GM19324 (cell line): ENCODE results near the gene APOL4.
"Not testable (repeated sequence)": the region's sequence is repeated elsewhere in the genome, so short reads cannot be mapped to it uniquely, and the experiment has no call there.

Experiments used
- ATAC-seq: cut with Tn5 transposase; IDR thresholded peaks from one replicate; pipeline ENCODE4 v1.9.1; 2021; ENCODE audit warnings: mild to moderate bottlenecking, moderate library complexity; ENCODE audit not compliant: unreplicated experiment, low FRiP score

Gene APOL4

GRCh38 chr22:36209488-36209908 lies 7.9 kb upstream of the APOL4 start:
- ATAC-seq = not testable (repeated sequence)

GRCh38 chr22:36208914-36209313 lies 7.3 kb upstream of the APOL4 start:
- no peak for ATAC-seq

- no peak for ATAC-seq
These were observed 6.7 kb upstream of the APOL4 start for GRCh38 chr22:36208162-36208765.

GRCh38 chr22:36206255-36206654 lies 4.6 kb upstream of the APOL4 start:
- ATAC-seq = no peak

- ATAC-seq = not testable (repeated sequence)
These were observed 4.0 kb upstream of the APOL4 start for GRCh38 chr22:36205573-36205972.

- no peak for ATAC-seq
These were observed 3.0 kb upstream of the APOL4 start for GRCh38 chr22:36204632-36205015.

- no peak for ATAC-seq
These were observed 2.5 kb upstream of the APOL4 start for GRCh38 chr22:36204001-36204631.

- not testable (repeated sequence) for ATAC-seq
These were observed 1.8 kb upstream of the APOL4 start for GRCh38 chr22:36203441-36203840.

GRCh38 chr22:36202906-36203305 lies 1.3 kb upstream of the APOL4 start:
- not testable (repeated sequence) for ATAC-seq

GRCh38 chr22:36201025-36201424 lies 584 bp downstream of the APOL4 start:
- ATAC-seq = not testable (repeated sequence)

- ATAC-seq = no peak
These were observed 2.5 kb downstream of the APOL4 start for GRCh38 chr22:36199001-36199551.

- ATAC-seq = no peak
These were observed 3.1 kb downstream of the APOL4 start for GRCh38 chr22:36198536-36198935.

GRCh38 chr22:36197514-36198146 lies 4.0 kb downstream of the APOL4 start:
- ATAC-seq = no peak

GRCh38 chr22:36197065-36197440 lies 4.6 kb downstream of the APOL4 start:
- no peak for ATAC-seq

GRCh38 chr22:36196254-36197064 lies 5.2 kb downstream of the APOL4 start:
- no peak for ATAC-seq

GRCh38 chr22:36194971-36195370 lies 6.6 kb downstream of the APOL4 start:
- no peak for ATAC-seq

- ATAC-seq = no peak
These were observed 7.2 kb downstream of the APOL4 start for GRCh38 chr22:36194385-36194784.

GRCh38 chr22:36193577-36193976 lies 8.0 kb downstream of the APOL4 start:
- no peak for ATAC-seq

- ATAC-seq = no peak
These were observed 8.4 kb downstream of the APOL4 start for GRCh38 chr22:36193171-36193570.

- ATAC-seq = no peak
These were observed 9.1 kb downstream of the APOL4 start for GRCh38 chr22:36192542-36192941.
